ENCODE measurements around the gene PAX7.

PAX7 gene

GRCh38 chr1:18670868-18671225, 40.2 kb downstream of the PAX7 start:
- TF ChIP-seq FOXP2 (optimal IDR thresholded peaks at IDR 0.05; ENCODE audit: borderline replicate concordance, extremely low read depth, extremely low read length, insufficient read depth) (no peak), REST (IDR thresholded peaks at IDR 0.05; ENCODE audit: insufficient read depth in 1 of 2, low read depth in 2 of 2, low read length in 2 of 2) (no peak), SIN3A (IDR thresholded peaks at IDR 0.05; ENCODE audit: borderline replicate concordance, insufficient read depth, low read length) (no peak), TAF1 (IDR thresholded peaks at IDR 0.05; ENCODE audit: borderline replicate concordance, insufficient read depth, low read length) (no peak), POLR2AphosphoS5 (IDR thresholded peaks at IDR 0.05; ENCODE audit: low read depth, low read length) (no peak)

GRCh38 chr1:18673976-18674375, 43.3 kb downstream of the PAX7 start:
- TF ChIP-seq SIN3A (IDR thresholded peaks at IDR 0.05; ENCODE audit: borderline replicate concordance, insufficient read depth, low read length) (no peak), TAF1 (IDR thresholded peaks at IDR 0.05; ENCODE audit: borderline replicate concordance, insufficient read depth, low read length) (no peak), FOXP2 (optimal IDR thresholded peaks at IDR 0.05; ENCODE audit: borderline replicate concordance, extremely low read depth, extremely low read length, insufficient read depth) (no peak), POLR2AphosphoS5 (IDR thresholded peaks at IDR 0.05; ENCODE audit: low read depth, low read length) (no peak), REST (IDR thresholded peaks at IDR 0.05; ENCODE audit: insufficient read depth in 1 of 2, low read depth in 2 of 2, low read length in 2 of 2) (no peak)

- TF ChIP-seq TAF1 (IDR thresholded peaks at IDR 0.05; ENCODE audit: borderline replicate concordance, insufficient read depth, low read length) (no peak), POLR2AphosphoS5 (IDR thresholded peaks at IDR 0.05; ENCODE audit: low read depth, low read length) (no peak), FOXP2 (optimal IDR thresholded peaks at IDR 0.05; ENCODE audit: borderline replicate concordance, extremely low read depth, extremely low read length, insufficient read depth) (no peak), REST (IDR thresholded peaks at IDR 0.05; ENCODE audit: insufficient read depth in 1 of 2, low read depth in 2 of 2, low read length in 2 of 2) (no peak), SIN3A (IDR thresholded peaks at IDR 0.05; ENCODE audit: borderline replicate concordance, insufficient read depth, low read length) (no peak)
Observed at GRCh38 chr1:18676332-18676781, 45.7 kb downstream of the PAX7 start.

GRCh38 chr1:18681423-18681835, 50.8 kb downstream of the PAX7 start:
- no peak for TF ChIP-seq REST (IDR thresholded peaks at IDR 0.05; ENCODE audit: insufficient read depth in 1 of 2, low read depth in 2 of 2, low read length in 2 of 2)
- TF ChIP-seq FOXP2 (optimal IDR thresholded peaks at IDR 0.05; ENCODE audit: borderline replicate concordance, extremely low read depth, extremely low read length, insufficient read depth) = no peak
- TF ChIP-seq POLR2AphosphoS5 (IDR thresholded peaks at IDR 0.05; ENCODE audit: low read depth, low read length) = no peak
- no peak for TF ChIP-seq SIN3A (IDR thresholded peaks at IDR 0.05; ENCODE audit: borderline replicate concordance, insufficient read depth, low read length)
- no peak for TF ChIP-seq TAF1 (IDR thresholded peaks at IDR 0.05; ENCODE audit: borderline replicate concordance, insufficient read depth, low read length)

GRCh38 chr1:18682375-18682774, 51.7 kb downstream of the PAX7 start:
- TF ChIP-seq REST (IDR thresholded peaks at IDR 0.05; ENCODE audit: insufficient read depth in 1 of 2, low read depth in 2 of 2, low read length in 2 of 2) (no peak), SIN3A (IDR thresholded peaks at IDR 0.05; ENCODE audit: borderline replicate concordance, insufficient read depth, low read length) (no peak), POLR2AphosphoS5 (IDR thresholded peaks at IDR 0.05; ENCODE audit: low read depth, low read length) (no peak), TAF1 (IDR thresholded peaks at IDR 0.05; ENCODE audit: borderline replicate concordance, insufficient read depth, low read length) (no peak)

All from PFSK-1 (cell line).